Measurements from ENCODE around the gene ELMO1. TPM values are rescaled to one million over a fixed set of nuclear protein-coding genes. Genes with fewer than 3 reads are reported as not detected.

Gene ELMO1
- total RNA-seq, 2 experiments from 2014 or later, result 101 TPM

GRCh38 chr7:37421861-37422500 is 26.7 kb downstream of the ELMO1 start:
- H3K27me3 Mint-ChIP-seq, result no peaks in the 10 kb centered on the region
- CTCF ChIA-PET, result no interaction called here
- H3K9me3 Mint-ChIP-seq (ENCODE audit: low read depth), result no peaks in the 10 kb centered on the region
- no peaks in the 10 kb centered on the region for H3K36me3 Mint-ChIP-seq
- no peak overlapping the region for H3K27ac Mint-ChIP-seq
- no peak for DNase-seq
- peaks cover 5% of the 10 kb centered on the region for H3K4me1 Mint-ChIP-seq
- H3K4me3 Mint-ChIP-seq, result no peak overlapping the region
- ATAC-seq, result no peak

GRCh38 chr7:37420946-37421695 is 27.5 kb downstream of the ELMO1 start:
- Mint-ChIP-seq H3K4me3 (no peak overlapping the region), H3K27ac (no peak overlapping the region), H3K9me3 (ENCODE audit: low read depth) (no peaks in the 10 kb centered on the region), H3K4me1 (peaks cover 5% of the 10 kb centered on the region), H3K36me3 (no peaks in the 10 kb centered on the region), H3K27me3 (no peaks in the 10 kb centered on the region)
- ATAC-seq (no peak), DNase-seq (no peak)
- CTCF ChIA-PET, result interaction anchor here (0.6 kb wide), 1 partner anchor 20 kb away, joined by 3 read pairs; no protein-coding TSS in a partner anchor

GRCh38 chr7:37419496-37419895 is 29.2 kb downstream of the ELMO1 start:
- Mint-ChIP-seq H3K4me3 (no peak overlapping the region), H3K27me3 (no peaks in the 10 kb centered on the region), H3K36me3 (no peaks in the 10 kb centered on the region), H3K27ac (no peak overlapping the region), H3K4me1 (peaks cover 2% of the 10 kb centered on the region), H3K9me3 (ENCODE audit: low read depth) (no peaks in the 10 kb centered on the region)
- ATAC-seq, result no peak
- DNase-seq, result no peak
- CTCF ChIA-PET, result no interaction called here

- Mint-ChIP-seq H3K4me3 (no peak overlapping the region), H3K27me3 (no peaks in the 10 kb centered on the region), H3K36me3 (peaks cover 2% of the 10 kb centered on the region), H3K4me1 (no peaks in the 10 kb centered on the region), H3K27ac (no peak overlapping the region), H3K9me3 (ENCODE audit: low read depth) (no peaks in the 10 kb centered on the region)
- CTCF ChIA-PET, result no interaction called here
- ATAC-seq (no peak), DNase-seq (no peak)
Measured at GRCh38 chr7:37418381-37418780, 30.3 kb downstream of the ELMO1 start.

- Mint-ChIP-seq H3K27ac (no peak overlapping the region), H3K9me3 (ENCODE audit: low read depth) (peaks cover 4% of the 10 kb centered on the region), H3K4me3 (no peak overlapping the region), H3K4me1 (no peaks in the 10 kb centered on the region), H3K36me3 (peaks cover 9% of the 10 kb centered on the region), H3K27me3 (no peaks in the 10 kb centered on the region)
- CTCF ChIA-PET, result interaction anchor here (1.1 kb wide), 1 partner anchor 19 kb away, joined by 3 read pairs; no protein-coding TSS in a partner anchor
- DNase-seq (no peak), ATAC-seq (no peak)
Measured at GRCh38 chr7:37417107-37417474, 31.6 kb downstream of the ELMO1 start.

GRCh38 chr7:37416378-37417106 is 32.1 kb downstream of the ELMO1 start:
- Mint-ChIP-seq H3K4me1 (peaks cover 4% of the 10 kb centered on the region), H3K4me3 (no peak overlapping the region), H3K27ac (no peak overlapping the region), H3K36me3 (peaks cover 11% of the 10 kb centered on the region), H3K9me3 (ENCODE audit: low read depth) (peaks cover 4% of the 10 kb centered on the region), H3K27me3 (no peaks in the 10 kb centered on the region)
- DNase-seq (no peak), ATAC-seq (no peak)
- CTCF ChIA-PET, result interaction anchor here (1.1 kb wide), 1 partner anchor 20 kb away, joined by 3 read pairs; no protein-coding TSS in a partner anchor

- H3K4me3 Mint-ChIP-seq, result no peak overlapping the region
- ATAC-seq, result no peak
- peaks cover 12% of the 10 kb centered on the region for H3K4me1 Mint-ChIP-seq
- no peaks in the 10 kb centered on the region for H3K27me3 Mint-ChIP-seq
- H3K9me3 Mint-ChIP-seq (ENCODE audit: low read depth), result peaks cover 4% of the 10 kb centered on the region
- CTCF ChIA-PET, result no interaction called here
- DNase-seq, result no peak
- no peak overlapping the region for H3K27ac Mint-ChIP-seq
- H3K36me3 Mint-ChIP-seq, result peaks cover 11% of the 10 kb centered on the region
Measured at GRCh38 chr7:37415629-37416028, 33.0 kb downstream of the ELMO1 start.

- H3K9me3 Mint-ChIP-seq (ENCODE audit: low read depth), result peaks cover 4% of the 10 kb centered on the region
- no peak overlapping the region for H3K4me3 Mint-ChIP-seq
- DNase-seq (no peak), ATAC-seq (no peak)
- H3K27me3 Mint-ChIP-seq, result no peaks in the 10 kb centered on the region
- H3K36me3 Mint-ChIP-seq, result peaks cover 11% of the 10 kb centered on the region
- H3K4me1 Mint-ChIP-seq, result peaks cover 23% of the 10 kb centered on the region
- CTCF ChIA-PET, result no interaction called here
- no peak overlapping the region for H3K27ac Mint-ChIP-seq
Measured at GRCh38 chr7:37414352-37414983, 34.2 kb downstream of the ELMO1 start.

- H3K27ac Mint-ChIP-seq, result peak overlapping the region; percentile 4
- no peak overlapping the region for H3K4me3 Mint-ChIP-seq
- H3K9me3 Mint-ChIP-seq (ENCODE audit: low read depth), result peaks cover 4% of the 10 kb centered on the region
- CTCF ChIA-PET, result interaction anchor here (1.3 to 1.7 kb wide), 3 partner anchors 37 to 58 kb away, joined by 3 to 5 read pairs (median 4); partner anchors contain the start of gene ELMO1
- peaks cover 11% of the 10 kb centered on the region for H3K36me3 Mint-ChIP-seq
- peaks cover 36% of the 10 kb centered on the region for H3K4me1 Mint-ChIP-seq
- no peaks in the 10 kb centered on the region for H3K27me3 Mint-ChIP-seq
- ATAC-seq, result no peak
- no peak for DNase-seq
Measured at GRCh38 chr7:37411444-37412034, 37.1 kb downstream of the ELMO1 start.

GRCh38 chr7:37410305-37411229 is 38.1 kb downstream of the ELMO1 start:
- peak; percentile 43 for ATAC-seq
- CTCF ChIA-PET, result interaction anchor here (1.3 to 1.7 kb wide), 3 partner anchors 38 to 57 kb away, joined by 3 to 5 read pairs (median 4); partner anchors contain the start of gene ELMO1
- no peaks in the 10 kb centered on the region for H3K27me3 Mint-ChIP-seq

GRCh38 chr7:37409461-37409860 is 39.2 kb downstream of the ELMO1 start:
- no peak for ATAC-seq

More at GRCh38 chr7:37410305-37411229, 38.1 kb downstream of the ELMO1 start:
- Mint-ChIP-seq H3K4me1 (peaks cover 37% of the 10 kb centered on the region), H3K36me3 (peaks cover 11% of the 10 kb centered on the region), H3K9me3 (ENCODE audit: low read depth) (peaks cover 4% of the 10 kb centered on the region), H3K27ac (peak overlapping the region; percentile 73), H3K4me3 (no peak overlapping the region)
- no peak for DNase-seq

More at GRCh38 chr7:37409461-37409860, 39.2 kb downstream of the ELMO1 start:
- CTCF ChIA-PET, result no interaction called here
- DNase-seq, result no peak
- peaks cover 11% of the 10 kb centered on the region for H3K36me3 Mint-ChIP-seq
- H3K9me3 Mint-ChIP-seq (ENCODE audit: low read depth), result peaks cover 4% of the 10 kb centered on the region
- peaks cover 37% of the 10 kb centered on the region for H3K4me1 Mint-ChIP-seq
- peak overlapping the region; percentile 68 for H3K4me3 Mint-ChIP-seq
- H3K27ac Mint-ChIP-seq, result peak overlapping the region; percentile 78
- H3K27me3 Mint-ChIP-seq, result no peaks in the 10 kb centered on the region

All from activated CD8-positive, alpha-beta memory T cell treated with anti-CD3 and anti-CD28 coated beads, Interleukin-2, amount 10 ng/mL, durations not matched to agents 7 days and 5 days (primary cell).